ENCODE data around the gene LRRIQ1.
A peak's percentile ranks its signal among the peaks of the same experiment; 100 is the strongest.
"Not testable (repeated sequence)": the region's sequence is repeated elsewhere in the genome, so short reads cannot be mapped to it uniquely, and the experiment has no call there.

LRRIQ1 gene

DNA sequence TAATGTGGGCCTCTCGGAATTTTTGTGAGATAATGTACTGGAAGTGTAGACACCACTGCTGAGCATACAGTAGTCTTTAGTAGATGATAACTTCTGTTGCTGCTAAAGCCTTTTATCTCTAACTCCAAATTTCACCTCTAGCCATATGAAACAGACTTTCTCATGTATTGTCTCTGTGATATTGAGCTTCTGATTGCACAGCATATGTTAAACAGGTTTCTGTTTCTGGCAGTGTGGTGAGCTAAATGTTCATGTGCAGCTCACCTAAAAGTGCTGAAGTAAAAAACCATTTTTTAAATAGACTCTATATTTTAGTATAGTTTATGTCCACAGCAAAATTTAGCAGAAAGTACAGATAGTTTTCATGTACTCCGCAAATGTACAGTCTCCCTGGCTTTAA, 154.6 kb downstream of the LRRIQ1 start:
- no peak for DNase-seq

DNA sequence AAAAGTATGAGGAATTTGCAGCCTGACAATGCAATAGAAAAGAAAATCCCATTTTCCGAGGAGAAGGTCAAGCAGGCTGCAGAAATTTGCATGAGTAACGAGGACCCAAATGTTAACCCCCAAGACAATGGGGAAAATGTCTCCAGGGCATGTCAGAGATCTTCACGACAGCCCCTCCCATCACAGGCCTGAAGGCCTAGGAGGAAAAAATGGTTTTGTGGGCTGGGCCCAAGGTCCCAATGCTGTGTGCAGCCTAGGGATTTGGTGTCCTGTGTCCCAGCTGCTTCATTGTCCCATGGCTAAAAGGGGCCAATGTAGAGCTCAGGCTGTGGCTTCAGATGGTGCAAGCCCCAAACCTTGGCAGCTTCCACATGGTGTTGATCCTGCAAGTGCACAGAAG, 167.7 kb downstream of the LRRIQ1 start:
- not testable (repeated sequence) for DNase-seq

DNA sequence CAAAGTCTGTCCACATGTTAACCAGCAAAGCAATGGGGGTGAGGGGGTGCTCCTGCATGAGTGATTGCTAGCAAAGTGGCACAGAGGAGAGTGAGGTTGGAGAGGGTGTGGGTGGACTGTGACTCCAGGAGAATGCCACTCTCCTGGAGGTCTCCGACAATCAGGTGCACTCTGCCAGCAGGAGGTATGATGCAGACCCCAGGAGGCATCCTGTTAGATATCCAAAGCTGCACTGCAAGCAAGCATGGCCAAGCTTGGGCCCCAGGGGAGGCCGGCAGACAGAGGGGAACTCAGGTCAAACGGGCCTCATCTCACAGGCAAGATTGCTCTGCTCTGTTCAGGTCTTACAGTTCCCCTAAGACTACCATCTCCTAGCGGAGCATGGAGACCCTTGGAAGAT, 170.4 kb downstream of the LRRIQ1 start:
- DNase-seq: no peak

DNA sequence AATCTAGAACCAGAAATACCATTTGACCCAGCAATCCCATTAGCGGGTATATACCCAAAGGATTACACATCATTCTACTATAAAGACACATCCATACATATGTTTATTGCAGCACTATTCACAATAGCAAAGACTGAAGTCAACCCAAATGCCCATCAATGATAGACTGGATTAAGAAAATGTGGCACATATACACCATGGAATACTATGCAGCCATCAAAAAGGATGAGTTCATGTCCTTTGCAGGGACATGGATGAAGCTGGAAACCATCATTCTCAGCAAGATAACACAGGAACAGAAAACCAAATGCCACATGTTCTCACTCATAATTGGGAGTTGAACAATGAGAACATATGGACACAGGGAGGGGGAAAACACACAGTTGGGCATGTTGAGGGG, 188.2 kb downstream of the LRRIQ1 start:
- DNase-seq: not testable (repeated sequence)

DNA sequence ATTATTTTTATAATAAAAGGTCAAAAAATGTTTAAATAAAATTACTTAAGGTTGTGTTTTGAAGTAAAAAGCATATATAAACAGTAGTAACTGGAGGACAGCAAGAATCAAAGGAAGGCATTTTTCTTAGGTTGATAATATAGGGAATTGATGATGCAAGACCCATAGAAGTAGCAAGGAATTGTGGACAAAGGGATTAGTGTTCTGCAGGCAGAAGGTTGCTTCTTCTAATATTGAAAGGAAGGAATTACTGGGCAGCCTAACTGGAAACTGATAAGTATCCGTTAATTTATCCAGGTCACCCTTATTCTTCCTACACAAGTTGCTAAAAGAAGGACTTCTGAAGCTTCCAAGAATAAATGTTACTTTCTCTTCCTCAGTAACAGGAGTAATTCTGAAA, 189.3 kb downstream of the LRRIQ1 start:
- no peak for DNase-seq

DNA sequence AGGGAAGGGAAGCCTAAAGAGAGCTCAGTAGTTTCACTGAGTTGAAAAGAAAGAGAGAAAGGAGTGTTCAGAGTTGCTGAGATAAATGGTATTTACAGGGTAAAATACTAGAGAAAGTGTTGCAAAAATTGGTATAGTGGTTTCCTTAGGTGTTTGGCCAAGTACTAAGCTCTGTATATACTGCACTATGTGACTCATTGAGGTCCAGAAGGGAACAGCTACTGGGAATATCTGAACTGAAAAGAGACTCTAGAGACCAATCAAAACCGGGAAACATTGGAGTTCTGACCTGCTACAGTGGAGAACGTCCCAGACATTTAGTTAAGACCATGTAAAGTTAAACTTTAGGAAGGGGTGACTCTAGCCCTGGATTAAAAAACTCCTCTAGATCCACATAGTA, 201.2 kb downstream of the LRRIQ1 start:
- no peak for DNase-seq

DNA sequence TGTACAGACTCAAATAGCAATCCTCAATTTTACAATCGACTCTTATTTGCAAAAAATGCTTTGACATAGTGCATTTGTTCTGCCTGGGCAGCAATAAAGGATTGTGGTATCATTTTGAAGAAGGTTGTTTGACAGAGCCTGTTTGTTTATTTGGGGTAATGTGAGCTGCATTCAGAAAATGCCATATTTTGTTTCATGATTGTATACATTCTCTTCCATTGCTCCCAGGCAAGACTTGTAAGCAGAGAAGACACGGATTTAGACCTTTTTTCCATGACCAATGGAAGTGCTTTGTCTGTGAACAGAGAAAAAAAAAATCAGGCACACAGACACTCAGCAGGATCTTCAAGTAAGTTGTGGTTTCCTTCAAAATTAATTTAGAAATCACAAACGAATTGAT, 208.4 kb downstream of the LRRIQ1 start:
- DNase-seq: no peak

DNA sequence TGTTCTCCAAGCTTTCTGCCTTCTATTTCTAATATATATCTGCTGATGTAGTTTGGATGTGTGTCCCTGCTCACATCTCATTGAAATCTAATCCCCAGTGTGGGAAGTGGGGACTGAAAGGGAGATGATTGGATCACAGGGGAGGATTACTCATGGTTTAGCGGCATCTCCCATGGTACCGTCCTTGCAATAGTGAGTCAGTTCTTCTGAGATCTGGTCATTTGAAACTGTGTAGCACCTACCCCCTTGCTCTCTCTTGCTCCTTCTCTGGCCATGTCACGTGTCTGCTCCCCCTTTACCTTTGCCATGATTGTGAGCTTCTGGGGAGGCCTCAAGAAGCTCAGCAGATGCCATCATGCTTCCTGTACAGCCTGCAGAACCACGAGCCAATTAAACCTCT, 217.7 kb downstream of the LRRIQ1 start:
- DNase-seq: no peak

DNA sequence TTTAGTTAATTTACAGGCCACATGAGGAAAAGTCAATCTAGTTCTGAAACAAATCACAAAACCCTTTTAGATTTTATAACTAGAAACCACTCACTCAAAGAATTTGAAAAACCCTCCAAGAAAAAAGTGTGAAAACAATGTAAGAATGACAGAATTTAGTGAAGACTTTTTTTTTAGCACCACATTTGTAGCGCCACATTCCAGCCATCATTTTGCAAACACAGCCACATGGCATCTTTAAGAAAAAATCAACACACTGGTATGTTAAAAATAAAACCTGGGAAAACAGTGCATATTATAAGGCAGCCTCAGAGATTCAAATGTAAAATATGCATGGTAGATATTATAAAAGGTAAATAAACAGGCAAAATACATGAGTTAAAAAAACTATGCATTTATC, 221.5 kb downstream of the LRRIQ1 start:
- DNase-seq: no peak

DNA sequence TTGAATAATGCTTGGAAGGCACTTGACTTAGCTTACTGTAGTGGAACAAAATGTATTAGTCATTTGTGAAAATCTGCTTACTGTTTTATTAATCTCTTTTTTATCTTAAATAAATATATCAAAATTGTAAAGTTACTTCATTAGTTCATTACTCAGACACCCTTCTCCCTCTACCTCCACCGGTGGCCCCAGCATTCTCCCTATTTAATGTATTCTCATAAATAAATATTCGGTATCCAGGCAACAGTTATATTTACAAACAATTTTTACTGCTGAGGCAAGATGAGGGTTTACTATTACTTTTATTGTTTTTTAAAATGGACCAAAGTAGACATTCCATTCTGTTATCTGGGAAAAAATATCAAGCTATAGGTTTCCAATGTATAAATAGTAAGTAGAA, 224.3 kb downstream of the LRRIQ1 start:
- DNase-seq: no peak

DNA sequence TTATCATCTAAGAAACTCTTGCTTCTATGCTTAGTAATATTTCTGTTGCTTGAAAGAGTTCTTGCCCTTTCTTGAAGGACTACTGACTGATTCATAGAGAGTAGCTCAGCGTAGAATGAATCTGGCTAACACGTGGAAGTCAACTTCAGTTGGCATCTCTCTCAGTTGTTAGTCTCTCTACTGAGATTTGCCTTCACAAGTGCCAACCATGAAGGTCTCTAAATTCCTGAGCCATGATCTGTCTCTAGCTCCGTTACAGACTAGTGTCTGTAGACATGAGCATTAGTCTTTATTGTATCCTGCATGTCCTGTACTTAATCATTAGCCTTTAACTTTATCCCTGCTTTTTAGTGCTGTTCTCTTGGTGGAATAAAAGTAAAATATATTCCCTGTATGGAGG, 224.7 kb downstream of the LRRIQ1 start:
- DNase-seq: no peak

DNA sequence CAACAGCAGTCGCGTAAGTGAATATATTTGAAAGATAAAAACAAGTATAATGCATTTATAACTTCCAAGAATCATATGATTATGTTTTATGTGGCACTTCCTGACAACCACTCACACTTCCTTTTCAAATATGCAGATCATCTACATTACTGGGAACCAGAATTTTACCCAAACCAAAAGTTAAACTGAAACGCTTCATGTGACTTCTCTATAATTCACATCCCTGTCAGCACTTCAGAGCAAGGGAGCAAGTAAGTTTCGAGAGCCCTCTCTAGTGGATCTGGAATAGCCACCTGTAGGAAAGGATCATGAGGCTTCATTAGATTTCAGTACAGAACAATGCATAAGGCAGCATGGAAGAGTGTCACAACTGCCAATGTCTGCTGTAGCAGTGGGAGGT, 230.2 kb downstream of the LRRIQ1 start:
- no peak for DNase-seq

DNA sequence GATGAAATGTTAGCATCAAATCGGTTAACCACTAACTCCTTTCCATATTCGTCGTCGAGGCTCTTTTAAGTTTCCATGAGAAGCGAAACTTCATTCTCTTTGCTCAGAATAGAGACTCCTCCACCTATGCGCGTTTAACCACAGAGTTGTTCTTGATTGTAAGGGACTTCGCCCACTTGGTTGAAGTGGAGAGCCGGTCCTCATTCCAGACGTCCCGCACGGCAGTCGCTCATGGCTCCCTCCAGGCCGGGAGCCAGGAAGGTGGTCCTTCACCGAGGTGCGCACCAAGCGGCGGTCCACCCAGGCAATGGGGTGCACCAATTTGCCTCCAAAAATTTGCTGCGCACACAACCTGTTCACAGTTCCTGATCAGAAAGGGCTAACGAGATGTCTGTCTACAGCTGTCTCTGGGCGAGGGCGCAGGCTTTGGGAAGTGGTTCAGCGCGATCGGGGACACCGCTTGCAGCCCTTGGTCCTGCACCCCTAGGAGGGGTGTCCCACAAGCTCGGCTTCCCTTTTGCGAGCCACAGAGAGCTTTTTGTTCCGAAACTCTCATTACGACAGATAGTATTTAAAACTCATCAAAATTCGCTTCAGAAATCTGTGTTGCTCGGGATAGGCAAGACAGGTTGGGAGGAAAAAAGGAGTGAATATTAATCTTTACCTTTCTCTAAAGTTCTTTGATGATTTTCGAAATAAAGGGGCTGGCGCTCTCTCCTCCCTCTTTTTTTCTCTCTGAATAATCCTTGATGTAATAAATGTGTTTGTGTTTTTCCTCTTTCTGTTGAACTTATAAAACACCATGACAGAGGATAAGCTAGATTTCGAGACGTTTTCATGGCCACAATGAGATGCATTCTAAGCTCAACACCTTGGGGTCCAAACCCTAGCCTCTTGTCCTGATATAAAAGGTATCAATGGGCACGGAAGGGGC, 237.5 kb downstream of the LRRIQ1 start:
- no peak for DNase-seq

DNA sequence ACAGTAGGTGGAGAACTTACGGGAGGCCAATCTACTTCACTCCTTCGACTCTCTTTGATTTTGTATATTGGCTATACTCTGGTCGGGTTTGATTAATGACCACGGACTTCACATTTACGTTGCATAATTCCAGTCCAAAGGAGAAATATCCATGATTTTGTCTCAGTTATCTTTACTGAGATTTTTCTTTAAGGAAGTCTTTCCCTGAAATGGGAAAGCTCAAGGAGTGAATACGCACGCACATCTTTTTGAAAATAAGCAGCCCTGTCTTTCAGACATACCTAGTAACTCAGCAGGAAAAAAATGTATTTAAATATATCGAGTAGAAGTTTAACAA, 238.1 kb downstream of the LRRIQ1 start:
- no peak for DNase-seq

DNA sequence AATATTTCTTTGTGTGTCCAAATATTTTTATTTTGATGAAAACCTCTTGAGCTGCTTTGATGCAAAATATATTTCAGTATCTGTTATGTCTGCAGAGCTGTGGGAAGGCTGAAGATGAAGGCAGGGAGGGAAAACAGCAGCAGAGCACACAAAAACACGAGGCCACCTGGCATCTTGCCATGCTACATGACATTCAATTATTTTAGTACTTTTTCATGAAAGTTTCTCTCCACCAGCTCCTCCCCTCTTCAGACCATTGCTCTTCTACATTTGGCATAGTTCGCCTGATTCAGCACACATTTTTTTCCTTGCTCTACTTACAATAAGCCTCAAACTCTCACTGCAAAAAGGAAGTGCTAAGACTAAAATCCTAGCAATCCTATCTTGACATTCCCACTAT, 239.2 kb downstream of the LRRIQ1 start:
- no peak for DNase-seq

DNA sequence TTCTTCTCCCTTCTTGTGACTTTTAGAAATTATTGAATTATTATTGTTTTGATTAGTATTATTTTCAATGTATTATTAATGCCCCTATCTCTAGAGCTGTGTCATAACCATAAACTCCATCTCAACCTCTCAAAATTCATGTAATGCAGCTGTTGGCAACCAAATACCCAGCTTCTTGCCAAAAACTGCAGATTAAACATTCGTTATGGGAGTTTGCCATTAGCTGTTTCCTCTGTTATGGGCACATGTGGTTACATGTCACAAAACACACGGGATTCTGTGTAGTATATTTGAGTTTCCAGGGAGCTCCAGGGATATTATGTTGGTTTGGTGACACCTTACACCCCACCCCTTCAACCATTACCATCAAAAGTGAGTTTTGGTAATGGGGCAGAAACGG, 241.0 kb downstream of the LRRIQ1 start:
- no peak for DNase-seq

DNA sequence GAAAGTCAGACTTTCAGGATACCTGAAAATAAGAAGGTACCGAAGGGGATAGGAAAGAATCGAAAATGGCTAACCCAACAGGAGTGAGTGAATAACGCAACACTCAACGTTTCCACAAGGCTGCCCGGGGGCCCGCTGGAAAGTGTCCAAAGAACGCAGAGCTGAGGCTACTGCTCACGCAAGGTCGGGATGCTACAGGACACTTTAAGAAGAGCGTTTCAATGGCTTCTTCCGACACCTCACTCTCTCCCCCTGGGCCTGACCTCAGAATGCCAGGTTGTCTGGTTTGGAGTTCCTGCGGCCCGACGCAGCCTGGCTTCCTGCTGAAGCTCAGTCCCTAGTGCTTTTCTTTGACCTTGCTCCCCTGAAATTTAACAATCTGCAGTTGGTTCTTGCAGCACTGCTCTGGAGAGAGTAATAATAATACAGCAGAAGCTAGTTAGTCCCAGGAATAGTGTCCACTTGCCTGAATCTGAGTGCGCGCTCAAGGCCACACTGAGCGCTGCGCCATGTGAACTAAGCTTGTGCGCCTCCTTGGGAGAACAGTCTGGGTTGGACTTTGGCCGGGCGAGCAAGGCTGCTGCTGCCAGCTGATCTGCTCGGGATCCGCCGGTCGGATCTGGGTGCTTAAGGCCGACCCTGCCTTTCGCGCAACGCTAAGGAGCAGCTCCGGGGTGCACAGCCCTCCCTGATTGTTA, 241.9 kb downstream of the LRRIQ1 start:
- no peak for DNase-seq

DNA sequence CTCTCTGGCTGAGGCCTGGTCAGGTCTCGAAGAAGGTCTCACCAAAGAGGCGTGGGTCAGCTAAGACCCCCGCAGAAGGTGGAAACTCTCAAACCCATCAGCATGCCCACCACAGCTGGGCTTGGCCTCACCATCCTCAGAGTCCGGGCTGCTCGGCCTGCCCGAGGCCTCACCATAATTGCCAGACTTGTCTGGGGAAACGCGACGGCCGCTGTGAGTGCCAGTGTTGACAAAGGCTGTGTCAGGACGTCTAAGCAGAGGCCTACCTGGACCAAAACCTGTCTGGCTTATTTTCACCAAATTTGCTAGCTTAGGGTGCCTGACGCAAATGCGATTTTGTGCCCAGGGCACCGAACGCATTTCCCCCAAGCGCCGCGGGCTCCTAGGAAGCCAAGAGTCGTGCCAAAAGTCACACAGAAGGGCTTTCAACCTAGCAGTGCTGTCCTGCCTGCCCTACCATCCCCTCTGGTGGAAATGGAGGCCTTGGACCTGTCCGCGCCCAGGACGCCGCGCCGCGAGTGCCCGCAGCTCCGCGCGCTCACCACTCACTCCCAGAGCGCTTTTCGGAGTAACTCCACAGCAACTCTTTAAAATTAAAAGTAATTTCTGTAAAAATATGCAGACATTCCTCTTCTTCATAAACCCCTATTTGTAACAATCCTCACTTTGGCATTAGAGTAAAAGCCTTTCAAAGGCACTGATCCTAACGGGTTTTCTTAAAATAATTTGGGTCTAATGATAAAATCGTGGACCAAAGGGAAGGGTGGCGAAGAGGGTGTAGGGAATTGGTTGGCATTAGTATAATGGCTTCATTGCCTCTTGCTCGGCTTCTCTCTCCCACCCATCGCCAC, 242.7 kb downstream of the LRRIQ1 start:
- no peak for DNase-seq

DNA sequence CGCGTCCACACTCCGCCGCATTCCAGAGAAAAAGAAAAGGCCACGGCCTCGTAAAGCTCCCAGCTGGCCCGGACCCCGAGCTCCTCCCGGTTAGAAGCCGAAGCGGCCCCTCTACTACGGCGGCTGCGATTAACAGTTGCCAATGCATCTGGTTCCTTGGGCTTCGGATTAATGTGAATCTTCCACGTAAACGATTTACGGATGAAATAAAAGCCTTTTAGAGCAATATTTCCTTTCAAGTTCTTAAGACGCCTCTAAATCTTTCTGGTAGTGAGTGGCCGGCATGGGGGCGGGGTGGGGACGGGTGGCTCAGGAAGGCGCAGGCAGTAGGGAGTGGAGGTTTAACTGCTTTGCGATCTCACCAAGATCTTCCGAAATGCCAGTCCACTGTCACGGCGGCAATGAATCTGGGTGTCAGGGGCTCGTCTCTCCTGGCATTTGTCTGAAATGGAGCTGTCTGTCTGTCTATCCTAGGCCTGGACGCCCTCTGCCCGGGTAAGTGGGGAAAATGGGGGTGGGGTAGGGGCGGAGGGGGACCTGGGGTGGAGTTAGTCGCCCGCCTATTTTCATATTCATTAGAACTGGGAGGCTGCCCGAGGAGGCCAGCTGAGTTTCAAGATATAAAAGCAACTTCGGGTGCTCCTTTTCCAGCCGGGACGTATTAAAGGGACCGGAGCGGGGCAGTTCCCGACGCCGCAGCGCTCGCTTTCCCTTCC, 243.5 kb downstream of the LRRIQ1 start:
- peak; percentile 10 to 40 for DNase-seq

DNA sequence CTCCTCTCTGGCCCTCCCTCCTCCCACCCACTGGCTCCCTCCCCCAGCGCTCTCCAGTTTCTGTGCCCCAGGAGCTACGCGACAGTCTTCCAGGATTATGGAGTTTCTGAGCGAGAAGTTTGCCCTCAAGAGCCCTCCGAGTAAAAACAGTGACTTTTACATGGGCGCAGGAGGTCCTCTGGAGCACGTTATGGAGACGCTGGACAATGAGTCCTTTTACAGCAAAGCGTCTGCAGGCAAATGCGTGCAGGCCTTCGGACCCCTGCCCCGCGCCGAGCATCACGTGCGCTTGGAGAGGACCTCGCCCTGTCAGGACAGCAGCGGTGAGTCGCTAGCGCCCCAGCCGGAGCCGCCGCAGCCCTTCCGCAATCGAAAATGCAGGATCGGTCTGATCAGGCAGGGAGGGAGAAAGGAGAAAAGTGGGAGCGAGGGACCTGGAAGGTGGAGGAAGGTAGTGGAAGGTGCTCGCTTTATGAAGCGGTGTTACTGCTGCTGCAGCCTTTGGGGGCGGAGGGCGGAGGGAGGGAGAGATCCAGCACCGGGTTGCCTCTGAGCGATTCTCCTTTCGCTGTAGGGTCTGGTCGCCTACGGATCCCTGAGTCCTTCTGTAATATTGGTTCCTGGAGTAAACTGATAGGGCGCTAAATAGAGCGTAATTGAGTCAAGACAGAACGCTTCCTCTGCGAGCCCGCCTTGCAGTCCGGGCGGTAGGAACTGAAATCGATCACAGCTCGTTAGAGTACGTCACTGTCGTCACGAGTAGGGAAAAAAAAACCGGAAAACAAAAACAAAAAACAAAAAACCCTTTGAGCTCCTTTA, 244.2 kb downstream of the LRRIQ1 start, which contains the start of gene ALX1:
Gene ALX1, plus strand, starts transcription at position 56 of the 819 bp plus-strand sequence. Its CDS starts 42 bp downstream, at position 98.
- peak; percentile 85 to 91 for DNase-seq

DNA sequence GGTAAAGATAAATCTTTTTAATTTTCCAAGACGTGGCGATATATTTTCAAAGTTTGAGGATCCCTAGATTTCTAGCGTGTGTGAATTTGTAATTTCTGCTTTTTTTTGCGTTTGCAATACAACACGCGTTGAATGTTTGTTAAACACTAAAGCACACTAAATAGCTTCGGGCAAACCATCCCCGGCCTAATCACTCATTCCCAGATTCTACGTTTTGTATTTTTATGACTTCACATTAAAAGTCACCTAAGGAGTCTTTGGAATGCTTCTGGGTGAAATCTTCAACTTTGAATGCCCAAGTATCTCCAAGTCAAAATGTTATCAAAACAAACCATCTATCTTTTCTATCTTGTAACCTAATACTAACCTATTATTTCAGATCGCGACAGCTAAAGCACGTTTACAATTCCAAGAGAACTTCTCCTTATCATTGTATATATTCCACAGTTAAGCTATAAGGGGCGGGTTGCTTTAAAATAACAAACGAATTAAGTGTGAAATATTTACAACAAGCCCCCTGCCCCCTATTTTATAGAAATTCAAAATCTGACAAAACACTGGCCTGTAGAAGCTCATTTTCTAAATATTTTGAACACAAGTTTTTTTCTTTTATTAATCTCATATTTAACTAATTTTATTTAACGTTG, 245.0 kb downstream of the LRRIQ1 start:
- DNase-seq: peak in 1 of 2 experiments; percentile 15

All from NCI-H524 (cell line).